ENCODE data around the gene CAMK1.
"Not testable (repeated sequence)": the region's sequence is repeated elsewhere in the genome, so short reads cannot be mapped to it uniquely, and the experiment has no call there.

Gene CAMK1

GRCh38 chr3:9792405-9793160, 22.8 kb upstream of the CAMK1 start, which contains the start of the genes ARPC4 and TADA3:
TSS of gene ARPC4 (plus strand) at chr3:9793082. CDS start at chr3:9793122, 40 bp downstream.
TSS of gene TADA3 (minus strand) at chr3:9792473. CDS start at chr3:9791466, 1,007 bp downstream.
- DNase-seq: peak; percentile 89

- no peak for DNase-seq
These were observed 22.1 kb upstream of the CAMK1 start for GRCh38 chr3:9791790-9792404.

GRCh38 chr3:9791127-9791526, 21.4 kb upstream of the CAMK1 start:
- DNase-seq: no peak

GRCh38 chr3:9787714-9788113, 18.0 kb upstream of the CAMK1 start:
- DNase-seq: no peak

- DNase-seq: no peak
These were observed 17.3 kb upstream of the CAMK1 start for GRCh38 chr3:9786825-9787669.

DNA sequence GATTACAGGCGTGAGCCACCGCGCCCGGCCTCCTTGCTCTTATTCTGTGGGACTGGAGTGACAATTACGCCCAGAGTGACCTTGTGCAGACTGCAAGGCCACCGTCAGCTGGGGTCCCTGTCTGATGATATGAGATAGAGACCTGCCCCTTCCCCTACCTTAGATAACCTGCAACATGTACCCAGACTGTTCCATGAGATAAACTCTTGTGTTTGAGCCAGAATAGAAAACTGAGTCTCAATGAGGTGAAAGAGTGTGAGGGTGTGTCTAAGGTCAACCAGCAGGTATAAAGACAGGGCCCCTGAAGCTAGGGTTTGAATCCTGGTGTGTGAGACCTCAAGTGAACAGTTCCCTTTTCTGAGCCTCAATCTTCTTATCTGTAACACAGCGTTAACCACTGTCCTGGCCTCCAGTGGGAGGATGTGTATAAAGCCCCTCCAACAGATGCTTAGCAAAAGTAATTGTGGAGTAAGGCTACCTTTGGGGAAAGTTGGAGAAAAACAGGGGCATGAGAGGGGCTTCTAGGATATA, 16.5 kb upstream of the CAMK1 start:
- DNase-seq: no peak

- DNase-seq: no peak
These were observed 15.9 kb upstream of the CAMK1 start for GRCh38 chr3:9785602-9786001.

- DNase-seq: no peak
These were observed 15.2 kb upstream of the CAMK1 start for GRCh38 chr3:9784965-9785364.

- no peak for DNase-seq
These were observed 14.2 kb upstream of the CAMK1 start for GRCh38 chr3:9783954-9784353.

DNA sequence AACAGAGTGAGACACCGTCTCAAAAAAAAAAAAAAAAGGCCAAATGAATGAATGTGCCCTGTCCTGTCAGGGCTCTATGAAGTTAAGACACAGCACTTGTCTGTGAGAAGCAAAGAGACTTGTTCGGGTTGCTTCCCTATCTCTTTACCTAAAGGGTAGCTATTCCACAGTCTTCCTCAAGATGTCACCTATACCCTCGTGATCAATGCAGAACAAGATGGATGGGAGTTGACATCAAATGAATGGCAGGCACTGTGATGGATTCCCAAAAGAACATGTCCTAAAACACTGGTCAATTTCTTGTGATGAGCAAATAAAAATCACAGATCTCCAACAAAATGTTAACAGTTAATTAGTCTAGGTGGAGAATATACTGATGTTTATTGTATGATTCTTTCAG, 13.0 kb upstream of the CAMK1 start:
- no peak for DNase-seq

DNA sequence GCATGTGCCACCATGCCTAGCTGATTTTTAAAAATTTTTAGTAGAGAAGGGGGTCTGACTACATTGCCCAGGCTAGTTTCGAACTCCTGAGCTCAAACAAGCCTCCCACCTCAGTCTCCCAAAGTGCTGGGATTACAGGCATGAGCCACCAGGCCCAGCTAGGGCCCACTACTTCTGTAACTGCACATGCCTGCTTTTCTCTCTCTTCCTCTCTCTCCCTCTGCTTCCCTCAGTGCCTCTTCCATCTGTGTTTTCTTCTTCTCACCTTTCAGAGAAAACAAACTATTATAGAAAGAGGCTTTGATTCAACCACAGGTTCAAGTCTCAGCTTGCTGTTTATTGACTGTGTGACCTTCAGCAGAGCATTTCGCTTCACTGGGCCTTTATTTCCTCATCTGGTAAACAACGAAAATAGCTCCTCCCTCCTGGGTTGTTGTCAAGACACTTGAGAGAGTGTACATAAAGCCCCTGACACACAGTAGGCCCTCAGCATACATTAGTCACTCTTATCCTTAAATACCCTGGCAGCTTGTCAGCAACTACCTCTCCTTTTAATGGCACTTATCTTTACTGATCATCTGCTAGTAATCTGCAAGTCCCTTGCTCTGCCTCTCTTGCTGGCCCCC, 12.3 kb upstream of the CAMK1 start:
- no peak for DNase-seq

- no peak for DNase-seq
These were observed 11.8 kb upstream of the CAMK1 start for GRCh38 chr3:9781551-9781950.

GRCh38 chr3:9780910-9781309, 11.2 kb upstream of the CAMK1 start:
- DNase-seq: no peak

DNA sequence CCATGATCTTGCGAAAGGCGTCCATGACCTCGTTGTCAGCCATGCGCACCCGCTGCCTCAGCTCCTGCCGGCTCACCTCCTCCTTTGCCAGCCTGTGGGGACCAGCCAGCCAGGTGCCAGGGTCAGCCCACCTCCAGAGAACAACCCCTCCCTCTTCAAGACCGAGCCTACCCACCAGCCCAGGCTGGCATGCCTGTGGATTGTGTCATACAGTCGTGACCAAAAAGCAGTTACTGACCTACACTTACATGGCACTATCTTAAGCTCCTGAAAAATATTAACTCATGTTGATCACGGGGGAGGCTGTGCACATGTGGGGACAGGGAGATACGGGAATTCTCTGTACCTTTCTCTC, 10.7 kb upstream of the CAMK1 start:
- no peak for DNase-seq

DNA sequence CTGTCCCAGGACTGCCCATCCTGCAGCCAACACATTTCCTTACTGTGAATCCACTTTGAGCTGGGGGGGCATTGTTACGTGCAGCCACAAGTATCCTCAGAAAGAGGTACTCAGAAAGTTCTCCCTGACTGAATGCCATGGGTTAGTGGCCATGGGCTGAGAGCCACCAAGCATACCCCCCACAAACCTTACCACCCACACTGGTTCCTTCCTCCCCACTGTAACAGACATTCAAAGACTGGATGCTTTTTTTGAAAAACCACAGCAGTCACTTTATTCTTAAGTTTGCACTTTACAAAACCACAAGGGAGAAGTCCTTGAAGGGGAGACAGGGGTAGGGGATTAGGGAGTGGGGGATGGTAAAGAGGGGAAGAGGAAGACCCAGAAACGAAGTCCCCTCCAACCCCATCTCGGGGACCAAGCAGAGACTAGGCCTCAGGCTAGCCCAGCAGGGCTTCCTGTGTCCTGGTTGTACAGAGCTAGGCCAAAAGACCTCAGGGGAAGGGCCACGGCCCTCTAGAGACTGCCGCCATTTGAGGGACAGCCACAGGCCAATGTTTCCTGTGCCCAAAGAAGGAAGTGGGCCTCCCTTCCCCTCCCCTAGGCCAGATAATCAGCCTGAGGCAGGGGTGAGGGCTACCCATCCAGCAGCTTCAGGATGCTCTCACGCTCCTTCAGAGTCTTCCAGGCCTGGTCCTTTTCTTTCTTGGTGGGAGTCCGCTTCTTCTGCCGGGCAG, 10.1 kb upstream of the CAMK1 start:
- DNase-seq: no peak

DNA sequence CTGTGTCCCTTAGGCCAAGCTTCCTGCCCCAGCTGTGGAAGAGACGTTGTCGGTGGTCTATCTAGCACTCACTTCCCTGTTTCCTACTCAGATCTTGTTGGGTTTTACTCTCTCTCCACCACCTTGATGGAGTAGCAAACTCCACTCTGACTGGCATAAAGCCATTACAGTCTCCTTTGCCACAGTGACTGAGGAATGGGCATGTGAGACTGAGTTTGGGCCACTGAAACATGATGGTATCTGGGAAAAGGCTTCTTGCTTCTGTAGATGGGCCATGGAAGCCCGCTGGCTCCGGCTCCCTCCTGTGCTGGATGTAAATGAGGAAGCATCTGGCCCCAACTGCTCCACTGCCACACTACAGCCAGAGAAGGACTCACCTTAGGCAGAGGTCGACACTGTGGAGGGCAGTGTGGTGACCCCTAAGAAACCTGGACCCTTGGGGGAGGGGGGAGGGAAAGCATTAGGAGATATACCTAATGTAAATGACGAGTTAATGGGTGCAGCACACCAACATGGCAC, 9.4 kb upstream of the CAMK1 start:
- DNase-seq: no peak

GRCh38 chr3:9778143-9779074, 8.7 kb upstream of the CAMK1 start:
- no peak for DNase-seq

- DNase-seq: no peak
These were observed 7.9 kb upstream of the CAMK1 start for GRCh38 chr3:9777694-9778021.

DNA sequence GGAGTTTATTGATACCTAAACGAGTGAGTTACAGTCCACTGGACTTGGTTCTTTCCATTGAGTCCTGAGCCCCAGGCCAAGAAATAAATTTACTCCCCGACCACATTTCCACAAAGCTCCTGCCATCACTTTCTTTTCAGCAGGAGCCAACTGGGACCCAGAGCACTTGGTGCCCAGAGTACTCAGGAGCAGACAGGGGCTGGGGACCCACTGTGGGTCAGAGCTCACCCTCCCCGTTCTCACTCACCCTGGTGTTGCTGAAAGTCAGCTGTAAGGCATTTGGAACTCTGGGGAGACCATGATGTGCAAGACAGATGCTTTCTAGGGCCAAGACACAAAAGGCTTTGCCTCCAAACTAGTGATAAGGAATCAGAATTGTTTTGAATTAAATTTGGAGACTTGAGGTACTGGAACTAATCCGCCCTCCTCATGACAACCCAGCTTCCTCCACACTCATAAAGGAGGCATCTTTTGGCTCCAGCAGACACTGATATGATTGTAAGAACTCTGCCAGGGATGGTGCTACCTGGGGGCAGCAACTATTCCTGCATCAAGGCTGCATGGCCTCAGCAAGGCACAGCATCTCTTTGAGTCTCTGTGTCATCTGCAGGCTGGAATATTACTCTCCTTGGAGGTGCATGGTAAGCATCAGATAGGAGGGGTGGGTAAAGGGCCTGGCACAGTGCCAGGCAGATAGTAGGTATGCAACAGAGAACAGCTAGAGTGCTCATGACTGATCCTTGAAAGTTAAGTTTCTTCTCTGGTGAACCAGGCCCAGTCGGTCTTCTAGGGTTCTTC, 7.3 kb upstream of the CAMK1 start:
- DNase-seq: no peak

- DNase-seq: not testable (repeated sequence)
These were observed 1.3 kb upstream of the CAMK1 start for GRCh38 chr3:9771007-9771406.

All from NCI-H774 (cell line).